BJ (cell line): Measurements from ENCODE around the gene BRF1. TPM values are rescaled to one million over a fixed set of nuclear protein-coding genes. Genes with fewer than 3 reads are reported as not detected.

Experiments
- CTCF ChIA-PET: fragments of 350-600 bp; formaldehyde crosslinking; extraction: SDS; loops from one replicate; lab custom pipeline; 2021; ENCODE audit warnings: antibody characterized with exemption, inconsistent platforms; lab: Yijun Ruan, JAX
- POLR2A ChIA-PET: fragments of 300-600 bp; sonication (Branson Sonifier 250); formaldehyde crosslinking; extraction: SDS; loops from one replicate; lab custom pipeline; 2021; ENCODE audit warnings: antibody characterized with exemption; lab: Charles Lee
- DNase-seq: peaks from one replicate; pipeline ENCODE4 v3.0.0-alpha.2; 2011; ENCODE audit warnings: low read depth
- H3K27me3 ChIP-seq: 2 replicates; pipeline ENCODE4 v1.6.0; 2011; ENCODE audit warnings: low read length; ENCODE audit not compliant: control insufficient read depth, insufficient read depth
- H3K36me3 ChIP-seq: 2 replicates; pipeline ENCODE4 v1.5.1; 2011; ENCODE audit warnings: low read length; ENCODE audit not compliant: control insufficient read depth, insufficient read depth
- H3K4me3 ChIP-seq: 2 replicates; pipeline ENCODE4 v1.5.1; 2011; ENCODE audit warnings: low read depth, mild to moderate bottlenecking, control low read depth, low read length
- CTCF ChIP-seq: IDR thresholded peaks from 2 replicates; pipeline ENCODE4 v1.5.1; 2011; ENCODE audit warnings: low read depth, mild to moderate bottlenecking, control low read depth, inconsistent platforms, low read length, moderate library complexity; ENCODE audit not compliant: insufficient read depth
- polyA plus RNA-seq: library from polyadenylated mRNA; depleted of rRNA; stranded (reverse); fragments of >200 nt; gene quantifications from 2 replicates; pipeline ENCODE4 v1.2.3, GENCODE V29; 2011

The BRF1 gene
- polyA plus RNA-seq, 1 experiment, result 8.2 TPM

- no peak overlapping the region for H3K4me3 ChIP-seq
- ChIA-PET CTCF (interaction anchor here (0.6 to 1.4 kb wide), 4 partner anchors 10 to 94 kb away, joined by 3 read pairs; no protein-coding TSS in a partner anchor), POLR2A (no interaction called here)
- peaks cover 14% of the 10 kb centered on the region for H3K27me3 ChIP-seq
- no peak for TF ChIP-seq CTCF
- no peak for DNase-seq
- no peaks in the 10 kb centered on the region for H3K36me3 ChIP-seq
Measured at GRCh38 chr14:105165761-105166485, 134.9 kb downstream of the BRF1 start.

GRCh38 chr14:105165134-105165704 is 135.6 kb downstream of the BRF1 start:
- POLR2A ChIA-PET, result no interaction called here
- CTCF ChIA-PET, result interaction anchor here (1.2 kb wide), 2 partner anchors 74 to 94 kb away, joined by 3 read pairs; no protein-coding TSS in a partner anchor
- Histone ChIP-seq H3K4me3 (no peak overlapping the region), H3K27me3 (peaks cover 11% of the 10 kb centered on the region), H3K36me3 (no peaks in the 10 kb centered on the region)
- TF ChIP-seq CTCF, result no peak
- DNase-seq, result no peak

GRCh38 chr14:105163040-105163742 is 137.6 kb downstream of the BRF1 start:
- no peak for TF ChIP-seq CTCF
- ChIA-PET CTCF (no interaction called here), POLR2A (no interaction called here)
- Histone ChIP-seq H3K36me3 (no peaks in the 10 kb centered on the region), H3K4me3 (no peak overlapping the region), H3K27me3 (peaks cover 4% of the 10 kb centered on the region)
- DNase-seq, result no peak

- POLR2A ChIA-PET, result no interaction called here
- no peak for TF ChIP-seq CTCF
- Histone ChIP-seq H3K36me3 (no peaks in the 10 kb centered on the region), H3K4me3 (no peak overlapping the region), H3K27me3 (peaks cover 4% of the 10 kb centered on the region)
- DNase-seq, result no peak
- CTCF ChIA-PET, result no interaction called here
Measured at GRCh38 chr14:105162669-105162979, 138.2 kb downstream of the BRF1 start.

- CTCF ChIA-PET, result no interaction called here
- DNase-seq, result no peak
- H3K27me3 ChIP-seq, result peaks cover 4% of the 10 kb centered on the region
- no peak overlapping the region for H3K4me3 ChIP-seq
- H3K36me3 ChIP-seq, result no peaks in the 10 kb centered on the region
- POLR2A ChIA-PET, result no interaction called here
- no peak for TF ChIP-seq CTCF
Measured at GRCh38 chr14:105161964-105162668, 138.7 kb downstream of the BRF1 start.
